Measurements from ENCODE around the gene BRK1. TPM values are rescaled to one million over a fixed set of nuclear protein-coding genes. Genes with fewer than 3 reads are reported as not detected.
"Not testable (repeated sequence)": the region's sequence is repeated elsewhere in the genome, so short reads cannot be mapped to it uniquely, and the experiment has no call there.

Gene BRK1
- total RNA-seq, 1 donor from 2014 or later, result 123 TPM

GRCh38 chr3:10173926-10174435 lies 58.5 kb downstream of the BRK1 start:
- ChIA-PET CTCF (interaction anchor here (1.3 kb wide), 1 partner anchor 13 kb away, joined by 3 read pairs; no protein-coding TSS in a partner anchor), POLR2A (interaction anchor here (0.7 to 2.3 kb wide), 5 partner anchors 9 to 32 kb away, joined by 3 to 10 read pairs (median 4); partner anchors contain the start of genes IRAK2 and VHL)
- Mint-ChIP-seq H3K4me1 (peaks cover 36% of the 10 kb centered on the region), H3K36me3 (ENCODE audit: low read depth) (peaks cover 23% of the 10 kb centered on the region), H3K27ac (peak overlapping the region; percentile 70), H3K9me3 (peaks cover 1% of the 10 kb centered on the region), H3K4me3 (no peak overlapping the region), H3K27me3 (no peaks in the 10 kb centered on the region)
- DNase-seq, result no peak
- intact Hi-C loops (cut with micrococcal nuclease), result no loop called here
- TF ChIP-seq, protein P1, sequence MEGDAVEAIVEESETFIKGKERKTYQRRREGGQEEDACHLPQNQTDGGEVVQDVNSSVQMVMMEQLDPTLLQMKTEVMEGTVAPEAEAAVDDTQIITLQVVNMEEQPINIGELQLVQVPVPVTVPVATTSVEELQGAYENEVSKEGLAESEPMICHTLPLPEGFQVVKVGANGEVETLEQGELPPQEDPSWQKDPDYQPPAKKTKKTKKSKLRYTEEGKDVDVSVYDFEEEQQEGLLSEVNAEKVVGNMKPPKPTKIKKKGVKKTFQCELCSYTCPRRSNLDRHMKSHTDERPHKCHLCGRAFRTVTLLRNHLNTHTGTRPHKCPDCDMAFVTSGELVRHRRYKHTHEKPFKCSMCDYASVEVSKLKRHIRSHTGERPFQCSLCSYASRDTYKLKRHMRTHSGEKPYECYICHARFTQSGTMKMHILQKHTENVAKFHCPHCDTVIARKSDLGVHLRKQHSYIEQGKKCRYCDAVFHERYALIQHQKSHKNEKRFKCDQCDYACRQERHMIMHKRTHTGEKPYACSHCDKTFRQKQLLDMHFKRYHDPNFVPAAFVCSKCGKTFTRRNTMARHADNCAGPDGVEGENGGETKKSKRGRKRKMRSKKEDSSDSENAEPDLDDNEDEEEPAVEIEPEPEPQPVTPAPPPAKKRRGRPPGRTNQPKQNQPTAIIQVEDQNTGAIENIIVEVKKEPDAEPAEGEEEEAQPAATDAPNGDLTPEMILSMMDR (IDR thresholded peaks at IDR 0.05), result no peak
- ATAC-seq (ENCODE audit: low read depth), result peak; percentile 59

- H3K4me3 Mint-ChIP-seq; ATAC-seq (ENCODE audit: low read depth); H3K27ac Mint-ChIP-seq; H3K27me3 Mint-ChIP-seq; H3K9me3 Mint-ChIP-seq; DNase-seq; intact Hi-C loops (cut with micrococcal nuclease): not testable (repeated sequence)
- peaks cover 35% of the 10 kb centered on the region for H3K4me1 Mint-ChIP-seq
- H3K36me3 Mint-ChIP-seq (ENCODE audit: low read depth), result peaks cover 35% of the 10 kb centered on the region
- POLR2A ChIA-PET, result interaction anchor here (0.6 kb wide), 1 partner anchor 12 kb away, joined by 9 read pairs; no protein-coding TSS in a partner anchor
- CTCF ChIA-PET, result interaction anchor here (1.3 kb wide), 1 partner anchor 11 kb away, joined by 3 read pairs; no protein-coding TSS in a partner anchor
Observed at GRCh38 chr3:10175334-10175733, 59.9 kb downstream of the BRK1 start.

DNA sequence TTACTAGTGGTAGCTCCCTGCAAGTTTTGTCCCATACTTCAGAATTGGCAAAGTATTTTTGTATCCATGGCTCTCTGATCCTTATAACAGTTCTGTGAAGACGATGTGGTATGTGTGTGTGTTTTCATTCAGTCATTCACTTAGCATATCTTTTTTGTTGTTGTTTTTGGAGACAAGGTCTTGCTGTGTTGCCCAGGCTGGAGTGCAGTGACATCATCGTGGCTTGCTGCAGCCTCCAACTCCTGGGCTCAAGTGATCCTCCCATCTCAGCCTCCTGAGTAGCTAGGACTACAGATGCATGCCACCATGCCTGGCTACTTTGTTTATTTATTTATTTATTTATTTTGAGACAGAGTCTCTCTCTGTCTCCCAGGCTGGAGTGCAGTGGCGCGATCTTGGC lies 60.7 kb downstream of the BRK1 start:
- CTCF ChIA-PET; ATAC-seq (ENCODE audit: low read depth); H3K9me3 Mint-ChIP-seq; H3K27me3 Mint-ChIP-seq; H3K4me3 Mint-ChIP-seq; DNase-seq; H3K27ac Mint-ChIP-seq; intact Hi-C loops (cut with micrococcal nuclease): not testable (repeated sequence)
- POLR2A ChIA-PET, result interaction anchor here (0.6 to 0.7 kb wide), 2 partner anchors 15 to 18 kb away, joined by 3 to 13 read pairs; no protein-coding TSS in a partner anchor
- Mint-ChIP-seq H3K4me1 (peaks cover 35% of the 10 kb centered on the region), H3K36me3 (ENCODE audit: low read depth) (peaks cover 34% of the 10 kb centered on the region)

Other genes starting within 250 kb of the BRK1 start
- not detected in 2 replicates for gene CIDEC, start 235.4 kb upstream of the BRK1 start, total RNA-seq
- 30.9 and 32.1 TPM in 2 replicates for gene JAGN1, start 225.1 kb upstream of the BRK1 start, total RNA-seq
- gene IL17RE, start 212.8 kb upstream of the BRK1 start, total RNA-seq, result 0.66 and 0.82 TPM in 2 replicates
- 0.11 and 0.29 TPM in 2 replicates for gene IL17RC, start 198.6 kb upstream of the BRK1 start, total RNA-seq
- 26.9 and 30.5 TPM in 2 replicates for gene CRELD1, start 181.8 kb upstream of the BRK1 start, total RNA-seq
- gene PRRT3, start 163.3 kb upstream of the BRK1 start, total RNA-seq, result 4.2 and 4.3 TPM in 2 replicates
- 37.6 and 40.6 TPM in 2 replicates for gene EMC3, start 128.8 kb upstream of the BRK1 start, total RNA-seq
- gene FANCD2, start 89.2 kb upstream of the BRK1 start, total RNA-seq, result 26.8 and 31.4 TPM in 2 replicates
- not detected in 2 replicates for gene FANCD2OS, start 7.4 kb upstream of the BRK1 start, total RNA-seq
- 91.0 and 105 TPM in 2 replicates for gene VHL, start 26.1 kb downstream of the BRK1 start, total RNA-seq
- gene IRAK2, start 49.2 kb downstream of the BRK1 start, total RNA-seq, result 8.6 and 8.8 TPM in 2 replicates
- gene TATDN2, start 132.8 kb downstream of the BRK1 start, total RNA-seq, result 55.6 and 56.2 TPM in 2 replicates
- gene GHRL, start 177.3 kb downstream of the BRK1 start, total RNA-seq, result 1.4 and 2.8 TPM in 2 replicates
- 86.1 and 86.9 TPM in 2 replicates for gene SEC13, start 205.4 kb downstream of the BRK1 start, total RNA-seq

All from activated B cell treated with CpG ODN at 0.5 μM for 24 hours (primary cell).